GM12878 (cell line): Measurements from ENCODE around the gene UST. TPM values are rescaled to one million over a fixed set of nuclear protein-coding genes. Genes with fewer than 3 reads are reported as not detected.

Experiments used
- ATAC-seq: fragments of 200-7000 bp; cut with Tn5 transposase; 3 replicates; pipeline ENCODE4 v1.9.1; 2020; ENCODE audit warnings: mild to moderate bottlenecking, moderate library complexity
- BruUV-seq: library from RNA; stranded (reverse); fragments of 400-500 nt; replicated peaks from 2 replicates; lab custom pipeline; 2021; lab: Mats Ljungman, UMichigan
- CTCF ChIA-PET: fragments of 300-600 bp; sonication (Branson Sonifier 250); formaldehyde crosslinking; extraction: SDS; loops from one replicate; lab custom pipeline; 2021; ENCODE audit warnings: inconsistent platforms; lab: Yijun Ruan, JAX
- POLR2A ChIA-PET: fragments of 350-600 bp; formaldehyde crosslinking; extraction: SDS; loops from one replicate; lab custom pipeline; 2021; ENCODE audit warnings: inconsistent platforms; lab: Charles Lee
- RAD21 ChIA-PET: fragments of 300-600 bp; sonication (Branson Sonifier 250); formaldehyde crosslinking; loops from one replicate; lab custom pipeline; 2023; ENCODE audit warnings: antibody characterized with exemption; ENCODE audit not compliant: unreplicated experiment; lab: Charles Lee
- SMC1A ChIA-PET: fragments of 300-600 bp; sonication (Branson Sonifier 250); formaldehyde crosslinking; loops from one replicate; lab custom pipeline; 2023; ENCODE audit not compliant: unreplicated experiment, uncharacterized antibody; lab: Charles Lee
- DNase-seq: peaks from one replicate; pipeline ENCODE4 v3.0.0-alpha.2; 2011; ENCODE audit warnings: low read depth, low spot score
- FAIRE-seq: peaks from 3 replicates; lab custom pipeline; 2011; peaks lifted over from hg19 to GRCh38; lab: Jason Lieb, UNC
- H2AFZ ChIP-seq: 2 replicates; pipeline ENCODE4 v1.6.0; 2011; ENCODE audit warnings: low read depth, low read length, control low read depth; ENCODE audit not compliant: control insufficient read depth
- H3K27ac ChIP-seq: 2 replicates; pipeline ENCODE4 v1.5.1; 2011; ENCODE audit warnings: control low read depth; ENCODE audit not compliant: control insufficient read depth, insufficient read depth
- H3K27me3 ChIP-seq, 2 experiments: replicated peaks in 1 of 2; 2 replicates each; pipeline versions ENCODE4 v1.6.0 to v1.6.1; 2011; ENCODE audit warnings: low read length in 1 of 2; ENCODE audit not compliant: control insufficient read depth in 2 of 2, insufficient read depth in 2 of 2
- H3K36me3 ChIP-seq, 2 experiments: 2 replicates each; pipeline ENCODE4 v1.5.1; 2011; ENCODE audit warnings: low read length in 1 of 2; ENCODE audit not compliant: control insufficient read depth in 2 of 2, insufficient read depth in 2 of 2
- H3K4me1 ChIP-seq: 2 replicates; pipeline ENCODE4 v1.6.1; 2011; ENCODE audit warnings: mild to moderate bottlenecking, low read length, moderate library complexity, mixed read lengths; ENCODE audit not compliant: control insufficient read depth, insufficient read depth
- H3K4me2 ChIP-seq: 2 replicates; pipeline ENCODE4 v1.6.0; 2011; ENCODE audit warnings: control low read depth; ENCODE audit not compliant: control insufficient read depth, insufficient read depth
- H3K4me3 ChIP-seq: fragments of 200-600 bp; sonication (generic); 2 replicates; pipeline ENCODE4 v1.5.1; 2016
- H3K79me2 ChIP-seq: 2 replicates; pipeline ENCODE4 v1.6.0; 2011; ENCODE audit warnings: low read length; ENCODE audit not compliant: control insufficient read depth, insufficient read depth
- H3K9ac ChIP-seq: 2 replicates; pipeline ENCODE4 v1.8.0; 2011; ENCODE audit warnings: low read length, control low read depth, mixed read lengths; ENCODE audit not compliant: control insufficient read depth, insufficient read depth
- H3K9me3 ChIP-seq: replicated peaks from 3 replicates; pipeline ENCODE4 v1.5.1; 2011; ENCODE audit warnings: mild to moderate bottlenecking, low read length; ENCODE audit not compliant: control insufficient read depth, insufficient read depth
- H4K20me1 ChIP-seq: 2 replicates; pipeline ENCODE4 v1.6.0; 2011; ENCODE audit not compliant: control insufficient read depth, insufficient read depth
- IKZF1 ChIP-seq: fragments of 450-650 bp; conservative IDR thresholded peaks from 2 replicates; pipeline ENCODE4 v1.6.1; 2017; ENCODE audit warnings: antibody characterized with exemption, mild to moderate bottlenecking
- NFYB ChIP-seq: IDR thresholded peaks from 2 replicates; pipeline ENCODE4 v1.6.1; 2011; ENCODE audit warnings: low read depth, mild to moderate bottlenecking, low read length, improper control_type of control experiment, moderate library complexity; ENCODE audit not compliant: insufficient read depth
- PML ChIP-seq: IDR thresholded peaks from 2 replicates; pipeline ENCODE4 v1.6.1; 2012; ENCODE audit warnings: low read length, inconsistent platforms
- POLR2AphosphoS2 ChIP-seq: IDR thresholded peaks from 2 replicates; pipeline ENCODE4 v1.6.1; 2011; ENCODE audit warnings: low read depth, mild to moderate bottlenecking, low read length, improper control_type of control experiment, moderate library complexity
- SPI1 ChIP-seq: IDR thresholded peaks from 2 replicates; pipeline ENCODE4 v1.6.1; 2011; ENCODE audit warnings: low read depth, mild to moderate bottlenecking, low read length, moderate library complexity, borderline replicate concordance; ENCODE audit not compliant: insufficient read depth
- WGBS: methylation state at CpG from one replicate; pipeline ENCODE4 v1.1.6; 2016; ENCODE audit warnings: low lambda C conversion rate; ENCODE audit not compliant: insufficient replicate concordance, insufficient coverage; ENCODE audit errors: missing lambda C conversion rate; 5-methylcytosine and 5-hydroxymethylcytosine counted together
- in situ Hi-C: fragments of 300-500 bp; cut with MboI; formaldehyde crosslinking; loops from 9 replicates; pipeline ENCODE4 v1.14.3; 2018; ENCODE audit warnings: mixed read lengths
- intact Hi-C: fragments of 100-400 bp; cut with micrococcal nuclease; formaldehyde crosslinking; loops from one replicate; pipeline ENCODE4 v1.14.2; 2022; ENCODE audit not compliant: unreplicated experiment
- polyA plus RNA-seq, 11 experiments: library from polyadenylated mRNA; depleted of rRNA in 4 of 11; unstranded in 6 of 11; stranded (reverse) in 5 of 11; fragments of >200 nt; fragmentation: Nextera tagmentation in 4 of 11; fragmentation: Illumina TruSeq in 1 of 11; extraction: Ambion mirVana in 4 of 11; extraction: Trizol in 1 of 11; gene quantifications; 1 replicate in 1 of 11; 2 replicates in 10 of 11; pipeline versions ENCODE4 v1.2.1 to v1.2.3, GENCODE V29; 2011 to 2016; ENCODE audit warnings: inconsistent platforms in 2 of 11, missing spikeins in 2 of 11, low read depth in 1 of 11
- total RNA-seq, 4 experiments: library from RNA; depleted of rRNA in 3 of 4; stranded (reverse); fragments of >200 nt in 3 of 4; fragmentation: Illumina TruSeq in 1 of 4; extraction: Trizol in 1 of 4; gene quantifications; 2 replicates each; pipeline versions ENCODE4 v1.2.1 to v1.2.3, GENCODE V29; 2013 to 2021
- TF ChIP-seq, protein P1 (sequence below): fragments of 450-650 bp; conservative IDR thresholded peaks from 2 replicates; pipeline ENCODE4 v1.6.1; 2017; ENCODE audit warnings: mild to moderate bottlenecking, moderate library complexity
- TF ChIP-seq, protein P2 (sequence below): fragments of 450-650 bp; IDR thresholded peaks from 2 replicates; pipeline ENCODE4 v1.6.1; 2016; ENCODE audit warnings: mild to moderate bottlenecking

Gene UST
- total and polyA plus RNA-seq, 10 of the 15 experiments (the other 5 are each of a cell fraction or from before 2014, with no cell fraction given) = 0.74 to 43.3 (median 2.2) TPM

GRCh38 chr6:148814869-148815268, 68.0 kb downstream of the UST start:
- RAD21 ChIA-PET = no interaction called here
- no peak for FAIRE-seq

GRCh38 chr6:148816117-148816516, 69.3 kb downstream of the UST start:
- no peaks in the 10 kb centered on the region for H3K79me2 ChIP-seq
- POLR2A ChIA-PET = no interaction called here
- no peak for ATAC-seq

More at GRCh38 chr6:148814869-148815268, 68.0 kb downstream of the UST start:
- no peaks in the 10 kb centered on the region for H3K36me3 ChIP-seq
- no TSS peak for BruUV-seq
- POLR2A ChIA-PET = no interaction called here
- DNase-seq (no peak), ATAC-seq (no peak)
- no peak overlapping the region for H2AFZ ChIP-seq
- H3K4me1 ChIP-seq = no peaks in the 10 kb centered on the region
- H4K20me1 ChIP-seq = no peaks in the 10 kb centered on the region
- H3K4me2 ChIP-seq = no peak overlapping the region
- no peaks in the 10 kb centered on the region for H3K79me2 ChIP-seq
- H3K9ac ChIP-seq = no peak overlapping the region
- SMC1A ChIA-PET = interaction anchor here (1.1 to 1.3 kb wide), 2 partner anchors 14 to 20 kb away, joined by 3 read pairs; no protein-coding TSS in a partner anchor
- in situ Hi-C loops = no loop called here
- no peak overlapping the region for H3K27ac ChIP-seq
- WGBS = 40% methylated on average over 2 of the region's 2 CpGs
- TF ChIP-seq POLR2AphosphoS2 = no peak
- TF ChIP-seq, protein P1, sequence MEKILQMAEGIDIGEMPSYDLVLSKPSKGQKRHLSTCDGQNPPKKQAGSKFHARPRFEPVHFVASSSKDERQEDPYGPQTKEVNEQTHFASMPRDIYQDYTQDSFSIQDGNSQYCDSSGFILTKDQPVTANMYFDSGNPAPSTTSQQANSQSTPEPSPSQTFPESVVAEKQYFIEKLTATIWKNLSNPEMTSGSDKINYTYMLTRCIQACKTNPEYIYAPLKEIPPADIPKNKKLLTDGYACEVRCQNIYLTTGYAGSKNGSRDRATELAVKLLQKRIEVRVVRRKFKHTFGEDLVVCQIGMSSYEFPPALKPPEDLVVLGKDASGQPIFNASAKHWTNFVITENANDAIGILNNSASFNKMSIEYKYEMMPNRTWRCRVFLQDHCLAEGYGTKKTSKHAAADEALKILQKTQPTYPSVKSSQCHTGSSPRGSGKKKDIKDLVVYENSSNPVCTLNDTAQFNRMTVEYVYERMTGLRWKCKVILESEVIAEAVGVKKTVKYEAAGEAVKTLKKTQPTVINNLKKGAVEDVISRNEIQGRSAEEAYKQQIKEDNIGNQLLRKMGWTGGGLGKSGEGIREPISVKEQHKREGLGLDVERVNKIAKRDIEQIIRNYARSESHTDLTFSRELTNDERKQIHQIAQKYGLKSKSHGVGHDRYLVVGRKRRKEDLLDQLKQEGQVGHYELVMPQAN = no peak
- no peak for TF ChIP-seq IKZF1
- no peak for TF ChIP-seq SPI1
- TF ChIP-seq, all 136 proteins: peak for 0
- CTCF ChIA-PET = no interaction called here
- intact Hi-C loops = no loop called here
- Histone ChIP-seq H3K27me3 (no peaks in the 10 kb centered on the region), H3K9me3 (no peaks in the 10 kb centered on the region; the same call in 2 of the 3 replicates), H3K4me3 (no peak overlapping the region)

More at GRCh38 chr6:148816117-148816516, 69.3 kb downstream of the UST start:
- no peaks in the 10 kb centered on the region; the same call in 2 of the 3 replicates for H3K9me3 ChIP-seq
- DNase-seq (no peak), FAIRE-seq (no peak)
- H3K9ac ChIP-seq = no peak overlapping the region
- H3K36me3 ChIP-seq = no peaks in the 10 kb centered on the region
- H3K27ac ChIP-seq = no peak overlapping the region
- no TSS peak for BruUV-seq
- no peaks in the 10 kb centered on the region for H3K4me1 ChIP-seq
- ChIA-PET RAD21 (no interaction called here), CTCF (interaction anchor here (0.6 to 1.9 kb wide), 2 partner anchors 15 to 27 kb away, joined by 3 to 6 read pairs; no protein-coding TSS in a partner anchor), SMC1A (interaction anchor here (1.3 kb wide), 1 partner anchor 27 kb away, joined by 3 read pairs; no protein-coding TSS in a partner anchor)
- peak; percentile 43; the same call in 1 of the 2 replicates for TF ChIP-seq NFYB
- TF ChIP-seq PML = no peak
- TF ChIP-seq, protein P2, sequence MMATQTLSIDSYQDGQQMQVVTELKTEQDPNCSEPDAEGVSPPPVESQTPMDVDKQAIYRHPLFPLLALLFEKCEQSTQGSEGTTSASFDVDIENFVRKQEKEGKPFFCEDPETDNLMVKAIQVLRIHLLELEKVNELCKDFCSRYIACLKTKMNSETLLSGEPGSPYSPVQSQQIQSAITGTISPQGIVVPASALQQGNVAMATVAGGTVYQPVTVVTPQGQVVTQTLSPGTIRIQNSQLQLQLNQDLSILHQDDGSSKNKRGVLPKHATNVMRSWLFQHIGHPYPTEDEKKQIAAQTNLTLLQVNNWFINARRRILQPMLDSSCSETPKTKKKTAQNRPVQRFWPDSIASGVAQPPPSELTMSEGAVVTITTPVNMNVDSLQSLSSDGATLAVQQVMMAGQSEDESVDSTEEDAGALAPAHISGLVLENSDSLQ = peak; percentile 20; the same call in 1 of the 2 replicates
- intact Hi-C loops (no loop called here), in situ Hi-C loops (no loop called here)
- no peaks in the 10 kb centered on the region for H4K20me1 ChIP-seq
- no peak overlapping the region for H2AFZ ChIP-seq
- no peak overlapping the region for H3K4me3 ChIP-seq
- H3K4me2 ChIP-seq = no peak overlapping the region
- no peaks in the 10 kb centered on the region for H3K27me3 ChIP-seq
